T-helper 22 cell (primary cell): ENCODE results near the gene TNFAIP1.
"Not testable (repeated sequence)": the region's sequence is repeated elsewhere in the genome, so short reads cannot be mapped to it uniquely, and the experiment has no call there.

Source experiments
- DNase-seq: peaks from one replicate; pipeline ENCODE4 v3.0.0-alpha.2; 2020; ENCODE audit warnings: low read depth

The TNFAIP1 gene

GRCh38 chr17:28325211-28325610 lies 10.3 kb upstream of the TNFAIP1 start:
- DNase-seq = no peak

GRCh38 chr17:28326114-28326513 lies 9.4 kb upstream of the TNFAIP1 start:
- DNase-seq = no peak

GRCh38 chr17:28327031-28327607 lies 8.4 kb upstream of the TNFAIP1 start:
- DNase-seq = no peak

GRCh38 chr17:28327709-28328108 lies 7.9 kb upstream of the TNFAIP1 start:
- DNase-seq = no peak

- DNase-seq = no peak
Observed at GRCh38 chr17:28328325-28328724, 7.2 kb upstream of the TNFAIP1 start.

GRCh38 chr17:28330671-28331070 lies 4.9 kb upstream of the TNFAIP1 start:
- no peak for DNase-seq

- no peak for DNase-seq
Observed at GRCh38 chr17:28331891-28332420, 3.6 kb upstream of the TNFAIP1 start.

- DNase-seq = no peak
Observed at GRCh38 chr17:28333083-28333746, 2.3 kb upstream of the TNFAIP1 start.

GRCh38 chr17:28334171-28334570 lies 1.4 kb upstream of the TNFAIP1 start:
- DNase-seq = no peak

- no peak for DNase-seq
Observed at GRCh38 chr17:28334666-28335200, 828 bp upstream of the TNFAIP1 start.

- no peak for DNase-seq
Observed at GRCh38 chr17:28335959-28336871, 654 bp downstream of the TNFAIP1 start.

- DNase-seq = no peak
Observed at GRCh38 chr17:28338056-28338768, 2.7 kb downstream of the TNFAIP1 start.

GRCh38 chr17:28338769-28339212 lies 3.2 kb downstream of the TNFAIP1 start:
- DNase-seq = not testable (repeated sequence)

- DNase-seq = no peak
Observed at GRCh38 chr17:28339431-28339830, 3.9 kb downstream of the TNFAIP1 start.

GRCh38 chr17:28340374-28340773 lies 4.8 kb downstream of the TNFAIP1 start:
- no peak for DNase-seq

- DNase-seq = no peak
Observed at GRCh38 chr17:28341516-28341915, 6.0 kb downstream of the TNFAIP1 start.

- DNase-seq = no peak
Observed at GRCh38 chr17:28342313-28342712, 6.8 kb downstream of the TNFAIP1 start.

- no peak for DNase-seq
Observed at GRCh38 chr17:28343491-28343932, 8.0 kb downstream of the TNFAIP1 start.

GRCh38 chr17:28344011-28344410 lies 8.4 kb downstream of the TNFAIP1 start:
- DNase-seq = no peak

GRCh38 chr17:28344435-28344901 lies 8.9 kb downstream of the TNFAIP1 start:
- no peak for DNase-seq

GRCh38 chr17:28345419-28346198 lies 10.0 kb downstream of the TNFAIP1 start:
- no peak for DNase-seq
